Fibroblast of lung (primary cell): Measurements from ENCODE around the gene HMGCS1.

Experiments used
- EZH2 ChIP-seq: IDR thresholded peaks from 2 replicates; pipeline ENCODE4 v1.5.1; 2012; ENCODE audit warnings: low read length, control low read depth, mild to moderate bottlenecking; ENCODE audit errors: missing control alignments
- TF ChIP-seq, protein P1 (sequence below), 2 donors: IDR thresholded peaks in 1 of 2; conservative IDR thresholded peaks in 1 of 2; 1 replicate in 1 of 2; 2 replicates in 1 of 2; pipeline ENCODE4 v1.5.1; 2011 to 2012; ENCODE audit warnings: low read length in 2 of 2, control low read depth in 1 of 2, inconsistent platforms in 1 of 2, low read depth in 1 of 2, mild to moderate bottlenecking in 1 of 2

DNA sequence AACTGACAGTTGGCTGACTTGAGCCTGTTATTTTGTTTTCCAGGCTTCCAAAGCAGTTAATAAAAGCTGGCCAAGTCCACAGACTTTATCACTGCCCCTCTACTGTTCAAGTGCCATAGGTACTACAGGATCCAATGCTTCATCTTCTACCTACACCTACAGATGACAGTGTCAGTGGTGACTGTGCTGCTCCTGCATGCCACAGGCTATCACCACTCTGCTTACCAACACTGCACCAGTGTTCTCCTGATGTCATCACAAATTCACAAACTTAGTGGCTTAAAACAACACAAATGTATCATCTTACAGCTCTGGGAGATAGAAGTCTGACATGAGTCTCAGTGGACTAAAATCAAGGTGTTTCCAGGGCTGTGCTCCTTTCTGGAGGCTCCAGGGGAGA, 26.6 kb downstream of the HMGCS1 start:
- TF ChIP-seq EZH2: no peak
- TF ChIP-seq, protein P1, sequence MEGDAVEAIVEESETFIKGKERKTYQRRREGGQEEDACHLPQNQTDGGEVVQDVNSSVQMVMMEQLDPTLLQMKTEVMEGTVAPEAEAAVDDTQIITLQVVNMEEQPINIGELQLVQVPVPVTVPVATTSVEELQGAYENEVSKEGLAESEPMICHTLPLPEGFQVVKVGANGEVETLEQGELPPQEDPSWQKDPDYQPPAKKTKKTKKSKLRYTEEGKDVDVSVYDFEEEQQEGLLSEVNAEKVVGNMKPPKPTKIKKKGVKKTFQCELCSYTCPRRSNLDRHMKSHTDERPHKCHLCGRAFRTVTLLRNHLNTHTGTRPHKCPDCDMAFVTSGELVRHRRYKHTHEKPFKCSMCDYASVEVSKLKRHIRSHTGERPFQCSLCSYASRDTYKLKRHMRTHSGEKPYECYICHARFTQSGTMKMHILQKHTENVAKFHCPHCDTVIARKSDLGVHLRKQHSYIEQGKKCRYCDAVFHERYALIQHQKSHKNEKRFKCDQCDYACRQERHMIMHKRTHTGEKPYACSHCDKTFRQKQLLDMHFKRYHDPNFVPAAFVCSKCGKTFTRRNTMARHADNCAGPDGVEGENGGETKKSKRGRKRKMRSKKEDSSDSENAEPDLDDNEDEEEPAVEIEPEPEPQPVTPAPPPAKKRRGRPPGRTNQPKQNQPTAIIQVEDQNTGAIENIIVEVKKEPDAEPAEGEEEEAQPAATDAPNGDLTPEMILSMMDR (conservative IDR thresholded peaks at IDR 0.05 in 1 of 2, IDR thresholded peaks at IDR 0.05 in 1 of 2; ENCODE audit: low read depth in 1 of 2, low read length in 2 of 2): no peak
